Loucy (cell line): ENCODE results near the gene FAM186B.
A peak's percentile ranks its signal among the peaks of the same experiment; 100 is the strongest.

Experiments
- H2AFZ ChIP-seq: fragments of 200-600 bp; sonication (generic); 2 replicates; pipeline ENCODE4 v1.6.0; 2016; ENCODE audit warnings: antibody characterized with exemption, mild to moderate bottlenecking, low read length, moderate library complexity
- H3F3A ChIP-seq: fragments of 200-600 bp; 2 replicates; pipeline ENCODE4 v1.6.0; 2016; ENCODE audit warnings: antibody characterized with exemption, low read depth, mild to moderate bottlenecking
- H3K27me3 ChIP-seq: fragments of 200-600 bp; sonication (generic); 2 replicates; pipeline ENCODE4 v1.6.1; 2014; ENCODE audit warnings: low read length, mild to moderate bottlenecking; ENCODE audit not compliant: insufficient read depth, poor library complexity, severe bottlenecking
- H3K36me3 ChIP-seq: fragments of 200-600 bp; sonication (generic); 2 replicates; pipeline ENCODE4 v1.6.1; 2016; ENCODE audit warnings: low read length; ENCODE audit not compliant: insufficient read depth
- H3K4me1 ChIP-seq: fragments of 200-600 bp; sonication (generic); 2 replicates; pipeline ENCODE4 v1.5.1; 2014; ENCODE audit warnings: low read length, mild to moderate bottlenecking; ENCODE audit not compliant: insufficient read depth, poor library complexity, severe bottlenecking
- H3K4me2 ChIP-seq: fragments of 200-600 bp; sonication (generic); 2 replicates; pipeline ENCODE4 v1.6.0; 2014; ENCODE audit warnings: antibody characterized with exemption, low read length, low read depth, mild to moderate bottlenecking; ENCODE audit not compliant: poor library complexity, severe bottlenecking
- H3K4me3 ChIP-seq: fragments of 200-600 bp; sonication (generic); 2 replicates; pipeline ENCODE4 v1.5.1; 2014; ENCODE audit warnings: low read length, mild to moderate bottlenecking, mixed read lengths; ENCODE audit not compliant: poor library complexity, severe bottlenecking
- H3K79me2 ChIP-seq: fragments of 200-600 bp; sonication (generic); 2 replicates; pipeline ENCODE4 v1.6.1; 2014; ENCODE audit warnings: low read length; ENCODE audit not compliant: insufficient read depth
- H3K9ac ChIP-seq: fragments of 200-600 bp; sonication (generic); 2 replicates; pipeline ENCODE4 v1.6.0; 2014; ENCODE audit warnings: mild to moderate bottlenecking, low read depth, low read length, moderate library complexity; ENCODE audit not compliant: poor library complexity, severe bottlenecking
- H3K9me2 ChIP-seq: fragments of 200-600 bp; sonication (generic); replicated peaks from 2 replicates; pipeline ENCODE4 v1.6.1; 2016; ENCODE audit warnings: low read depth, low read length, mixed read lengths
- H3K9me3 ChIP-seq: fragments of 200-600 bp; sonication (generic); 2 replicates; pipeline ENCODE4 v1.6.1; 2014; ENCODE audit warnings: mild to moderate bottlenecking, antibody characterized with exemption, low read length, low read depth; ENCODE audit not compliant: insufficient read depth
- H4K20me1 ChIP-seq: fragments of 200-600 bp; sonication (generic); 2 replicates; pipeline ENCODE4 v1.6.0; 2014; ENCODE audit warnings: antibody characterized with exemption, low read length, mild to moderate bottlenecking; ENCODE audit not compliant: insufficient read depth, poor library complexity, severe bottlenecking
- EZH2phosphoT487 ChIP-seq: fragments of 200-600 bp; IDR thresholded peaks from 2 replicates; pipeline ENCODE4 v1.6.1; 2018; ENCODE audit warnings: antibody characterized with exemption, mild to moderate bottlenecking, moderate library complexity, borderline replicate concordance
- TF ChIP-seq, protein P1 (sequence below): fragments of 200-600 bp; sonication (generic); conservative IDR thresholded peaks from 2 replicates; pipeline ENCODE4 v1.5.1; 2014; ENCODE audit warnings: mild to moderate bottlenecking, antibody characterized with exemption, low read length

The FAM186B gene

GRCh38 chr12:49632401-49632800, 27.0 kb upstream of the FAM186B start:
- Histone ChIP-seq H3K4me1 (peaks cover 17% of the 10 kb centered on the region), H3K79me2 (no peaks in the 10 kb centered on the region), H2AFZ (no peak overlapping the region), H3K4me3 (no peak overlapping the region), H3F3A (no peaks in the 10 kb centered on the region), H3K9me3 (no peaks in the 10 kb centered on the region), H3K9ac (no peak overlapping the region), H4K20me1 (no peaks in the 10 kb centered on the region), H3K9me2 (no peaks in the 10 kb centered on the region), H3K36me3 (no peaks in the 10 kb centered on the region), H3K27me3 (no peaks in the 10 kb centered on the region), H3K4me2 (no peak overlapping the region)
- no peak for TF ChIP-seq EZH2phosphoT487
- TF ChIP-seq, protein P1, sequence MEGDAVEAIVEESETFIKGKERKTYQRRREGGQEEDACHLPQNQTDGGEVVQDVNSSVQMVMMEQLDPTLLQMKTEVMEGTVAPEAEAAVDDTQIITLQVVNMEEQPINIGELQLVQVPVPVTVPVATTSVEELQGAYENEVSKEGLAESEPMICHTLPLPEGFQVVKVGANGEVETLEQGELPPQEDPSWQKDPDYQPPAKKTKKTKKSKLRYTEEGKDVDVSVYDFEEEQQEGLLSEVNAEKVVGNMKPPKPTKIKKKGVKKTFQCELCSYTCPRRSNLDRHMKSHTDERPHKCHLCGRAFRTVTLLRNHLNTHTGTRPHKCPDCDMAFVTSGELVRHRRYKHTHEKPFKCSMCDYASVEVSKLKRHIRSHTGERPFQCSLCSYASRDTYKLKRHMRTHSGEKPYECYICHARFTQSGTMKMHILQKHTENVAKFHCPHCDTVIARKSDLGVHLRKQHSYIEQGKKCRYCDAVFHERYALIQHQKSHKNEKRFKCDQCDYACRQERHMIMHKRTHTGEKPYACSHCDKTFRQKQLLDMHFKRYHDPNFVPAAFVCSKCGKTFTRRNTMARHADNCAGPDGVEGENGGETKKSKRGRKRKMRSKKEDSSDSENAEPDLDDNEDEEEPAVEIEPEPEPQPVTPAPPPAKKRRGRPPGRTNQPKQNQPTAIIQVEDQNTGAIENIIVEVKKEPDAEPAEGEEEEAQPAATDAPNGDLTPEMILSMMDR = no peak

- no peaks in the 10 kb centered on the region for H3K9me3 ChIP-seq
- H4K20me1 ChIP-seq = no peaks in the 10 kb centered on the region
- no peaks in the 10 kb centered on the region for H3F3A ChIP-seq
- no peak overlapping the region for H3K9ac ChIP-seq
- H3K79me2 ChIP-seq = no peaks in the 10 kb centered on the region
- H3K4me1 ChIP-seq = peaks cover 13% of the 10 kb centered on the region
- H3K4me2 ChIP-seq = no peak overlapping the region
- no peaks in the 10 kb centered on the region for H3K9me2 ChIP-seq
- no peak for TF ChIP-seq EZH2phosphoT487
- TF ChIP-seq, protein P1 = peak; percentile 48
- H3K36me3 ChIP-seq = no peaks in the 10 kb centered on the region
- no peak overlapping the region for H2AFZ ChIP-seq
- no peak overlapping the region for H3K4me3 ChIP-seq
- H3K27me3 ChIP-seq = no peaks in the 10 kb centered on the region
Observed at GRCh38 chr12:49631336-49631907, 26.0 kb upstream of the FAM186B start.

DNA sequence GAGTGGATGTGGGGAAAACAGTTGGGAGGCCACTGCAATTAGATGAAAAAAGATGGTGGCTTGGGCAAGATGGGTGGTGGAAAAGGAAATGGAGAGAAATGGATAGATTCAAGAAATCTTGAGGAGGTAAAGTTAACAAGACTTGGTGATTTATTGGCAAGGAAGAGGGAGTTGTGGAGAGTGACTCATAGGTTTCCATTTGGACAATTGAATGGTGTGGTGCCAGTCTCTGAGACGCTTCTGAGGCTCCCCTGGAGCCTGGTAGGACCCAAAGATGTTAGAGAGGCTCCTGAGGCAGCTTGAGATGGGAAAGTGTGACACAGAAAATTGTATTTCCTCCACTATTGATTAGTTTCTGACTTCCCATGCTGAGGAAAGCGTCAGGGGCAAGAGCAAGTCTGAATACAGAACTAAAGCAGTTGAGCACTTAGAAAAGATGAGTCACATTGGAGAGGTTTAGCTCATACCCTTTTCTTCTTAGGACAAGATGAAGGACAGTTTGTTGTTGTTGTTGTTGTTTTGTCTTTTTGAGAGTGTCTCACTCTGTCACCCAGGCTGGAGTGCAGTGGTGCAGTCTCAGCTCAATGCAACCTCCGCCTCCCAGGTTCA, 22.4 kb upstream of the FAM186B start:
- no peaks in the 10 kb centered on the region for H3K9me3 ChIP-seq
- no peak overlapping the region for H3K4me3 ChIP-seq
- no peaks in the 10 kb centered on the region for H3K27me3 ChIP-seq
- H3F3A ChIP-seq = peaks cover 20% of the 10 kb centered on the region
- peaks cover 14% of the 10 kb centered on the region for H3K4me1 ChIP-seq
- no peaks in the 10 kb centered on the region for H3K79me2 ChIP-seq
- H3K4me2 ChIP-seq = no peak overlapping the region
- H2AFZ ChIP-seq = no peak overlapping the region
- H3K9me2 ChIP-seq = no peaks in the 10 kb centered on the region
- TF ChIP-seq EZH2phosphoT487 = no peak
- TF ChIP-seq, protein P1 = no peak
- H3K36me3 ChIP-seq = no peaks in the 10 kb centered on the region
- H3K9ac ChIP-seq = no peak overlapping the region
- H4K20me1 ChIP-seq = no peaks in the 10 kb centered on the region
